Colon (tissue), 2 donors: Measurements from ENCODE around the gene C19orf12.

ENCODE experiments used
- FAIRE-seq: peaks from 2 replicates; lab custom pipeline; 2012; peaks lifted over from hg19 to GRCh38; lab: Jason Lieb, UNC
- donor health status: control.
- donor health status: control.

C19orf12 gene

DNA sequence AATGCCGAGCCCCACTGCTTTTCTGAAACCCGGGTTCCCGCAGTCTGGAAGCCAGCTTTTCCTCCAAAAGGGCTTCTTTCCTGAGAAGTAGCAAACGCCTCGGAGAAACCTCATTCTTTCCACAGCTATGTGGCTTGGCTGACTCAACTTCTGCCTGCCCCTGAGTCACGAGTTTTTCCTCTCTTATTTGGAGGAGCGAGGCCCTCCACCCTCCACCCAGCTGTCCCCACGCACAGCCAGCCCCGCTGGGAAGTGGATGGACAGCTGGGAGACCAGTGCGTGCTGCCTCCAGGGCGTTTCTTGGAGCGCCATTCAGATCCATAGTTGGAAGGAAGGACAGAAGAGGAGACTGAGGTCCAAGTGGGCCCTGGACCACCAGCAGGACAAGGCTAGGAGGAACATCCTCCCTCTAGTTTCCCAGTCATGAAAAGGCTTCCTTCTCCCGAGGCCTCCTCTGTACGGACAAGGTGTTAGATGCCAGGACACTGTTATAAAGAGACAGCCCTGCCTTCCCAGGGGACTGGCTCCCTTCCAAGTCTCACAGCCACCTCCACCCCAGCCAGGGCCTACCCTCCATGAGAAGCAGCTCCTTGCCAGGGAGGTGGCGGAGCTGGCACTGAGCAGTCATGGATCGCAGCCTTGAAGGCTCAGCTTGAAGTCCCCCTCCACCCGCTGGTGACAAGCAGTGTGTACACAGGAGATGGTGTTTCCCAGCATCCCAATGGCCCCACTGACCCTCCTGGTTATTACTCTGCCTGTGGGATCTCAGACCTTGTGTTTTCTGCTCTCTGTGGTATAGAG, 52.3 kb downstream of the C19orf12 start:
- no peak for FAIRE-seq

DNA sequence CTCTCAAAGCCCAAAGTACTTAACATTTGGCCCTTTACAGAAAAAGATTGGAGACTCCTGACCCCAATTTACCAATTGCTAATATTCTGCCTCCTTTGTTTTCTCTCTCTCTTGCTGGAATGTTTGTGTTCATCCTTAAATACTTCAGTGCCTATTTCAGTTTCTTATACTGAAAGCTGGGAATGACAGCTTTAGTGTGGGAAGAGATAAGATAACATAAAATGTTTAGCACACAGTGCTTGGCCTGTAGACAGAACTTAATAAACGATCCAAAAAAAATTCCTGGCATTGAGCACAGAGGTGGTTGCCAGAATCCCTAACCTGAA, 52.8 kb downstream of the C19orf12 start:
- FAIRE-seq, result no peak

DNA sequence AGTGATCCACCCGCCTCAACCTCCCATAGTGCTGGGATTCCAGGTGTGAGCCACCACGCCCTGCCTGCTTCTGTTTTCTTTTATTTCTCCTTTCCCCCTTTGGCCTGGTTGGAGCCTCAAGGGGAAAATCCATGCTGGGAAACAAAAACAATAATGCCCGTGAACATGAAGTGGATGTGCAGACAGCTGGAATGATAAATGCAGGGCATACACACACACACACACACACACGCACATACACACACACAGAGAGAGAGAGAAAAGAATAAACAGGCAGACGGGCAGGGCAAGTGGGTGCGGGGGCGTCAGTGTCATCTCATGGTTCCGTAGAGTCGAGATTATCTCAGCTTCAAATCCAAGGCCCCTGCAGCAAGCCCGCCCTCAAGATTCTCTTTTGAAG, 54.2 kb downstream of the C19orf12 start:
- no peak for FAIRE-seq

DNA sequence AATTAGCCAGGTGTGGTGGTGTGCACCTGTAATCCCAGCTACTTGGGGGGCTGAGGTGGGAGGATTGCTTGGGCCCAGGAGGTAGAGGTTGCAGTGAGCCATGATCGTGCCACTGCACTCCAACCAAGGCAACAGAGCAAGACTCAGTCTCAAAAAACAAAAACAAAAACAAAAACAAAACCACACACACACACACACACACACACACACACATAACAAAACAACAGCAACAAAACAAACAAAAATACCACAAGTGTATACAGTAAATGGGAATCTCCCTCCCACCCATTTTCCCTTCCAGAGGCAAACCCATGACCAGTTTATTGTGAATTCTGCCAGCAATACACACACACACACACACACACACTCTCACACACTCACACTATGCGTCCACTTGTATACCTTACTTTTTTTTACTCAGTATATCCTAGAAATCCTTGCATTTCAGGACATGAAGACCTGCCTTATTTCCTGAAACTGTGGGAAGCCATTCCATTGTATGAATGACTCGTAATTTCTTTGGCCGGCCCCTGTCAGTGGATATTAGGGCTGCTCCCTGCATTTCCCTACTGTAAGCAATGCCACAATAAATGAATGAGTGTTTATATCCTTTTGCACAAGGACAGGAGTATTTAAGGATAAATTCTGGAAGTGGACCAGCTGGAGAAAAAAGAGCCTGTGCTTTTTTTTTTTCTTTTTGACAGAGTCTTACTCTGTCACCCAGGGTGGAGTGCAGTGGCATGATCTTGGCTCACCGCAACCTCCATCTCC, 56.7 kb downstream of the C19orf12 start:
- no peak for FAIRE-seq

DNA sequence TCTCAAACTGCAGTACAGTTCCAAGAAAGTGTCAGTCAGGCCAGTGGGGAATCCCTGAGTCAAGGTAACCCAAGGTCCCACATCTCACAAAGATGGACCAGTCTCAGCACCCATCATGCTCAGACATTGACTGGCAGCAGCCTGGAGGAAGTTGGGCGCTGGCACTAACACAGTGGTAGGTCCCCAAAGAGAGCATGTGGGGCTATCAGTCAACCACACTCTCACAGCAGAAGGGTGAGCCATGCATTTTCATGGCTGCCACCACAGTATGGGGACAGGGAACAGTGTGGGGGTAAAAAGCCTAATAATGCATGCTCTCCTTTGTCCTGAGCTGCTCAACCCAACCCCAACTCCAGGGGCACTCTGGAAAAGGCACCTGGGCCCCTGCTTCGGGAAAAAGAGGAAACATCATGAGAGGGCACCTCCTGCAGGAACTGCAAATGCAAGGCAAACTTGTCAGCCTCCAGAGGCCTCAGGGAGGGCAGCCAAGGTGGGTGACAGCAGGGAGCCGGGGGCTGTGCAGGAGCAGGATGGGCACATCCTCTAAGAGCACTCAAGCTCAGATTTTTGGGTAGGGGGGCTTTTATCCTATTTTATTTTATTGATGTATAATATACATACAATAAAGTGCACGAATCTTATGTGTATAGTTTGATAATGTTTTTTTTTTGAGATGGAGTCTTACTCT, 59.3 kb downstream of the C19orf12 start:
- FAIRE-seq, result no peak

DNA sequence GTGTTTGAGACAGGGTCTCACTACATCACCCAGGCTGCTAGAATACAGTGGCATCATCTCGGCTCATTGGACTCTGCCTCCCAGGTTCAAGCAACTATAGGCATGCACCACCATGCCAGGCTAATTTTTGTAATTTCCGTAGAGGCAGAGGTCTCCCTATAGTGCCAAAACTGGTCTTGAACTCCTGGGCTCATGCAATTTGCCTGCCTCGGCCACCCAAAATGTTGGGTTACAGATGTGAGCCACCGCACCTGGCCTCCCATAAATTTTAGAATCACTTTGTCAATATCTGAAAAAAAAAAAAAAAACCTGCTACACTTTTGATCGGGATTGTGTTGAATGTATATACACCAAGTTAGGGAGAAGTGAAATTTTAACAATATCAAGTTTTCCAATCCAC, 61.7 kb downstream of the C19orf12 start:
- no peak for FAIRE-seq

DNA sequence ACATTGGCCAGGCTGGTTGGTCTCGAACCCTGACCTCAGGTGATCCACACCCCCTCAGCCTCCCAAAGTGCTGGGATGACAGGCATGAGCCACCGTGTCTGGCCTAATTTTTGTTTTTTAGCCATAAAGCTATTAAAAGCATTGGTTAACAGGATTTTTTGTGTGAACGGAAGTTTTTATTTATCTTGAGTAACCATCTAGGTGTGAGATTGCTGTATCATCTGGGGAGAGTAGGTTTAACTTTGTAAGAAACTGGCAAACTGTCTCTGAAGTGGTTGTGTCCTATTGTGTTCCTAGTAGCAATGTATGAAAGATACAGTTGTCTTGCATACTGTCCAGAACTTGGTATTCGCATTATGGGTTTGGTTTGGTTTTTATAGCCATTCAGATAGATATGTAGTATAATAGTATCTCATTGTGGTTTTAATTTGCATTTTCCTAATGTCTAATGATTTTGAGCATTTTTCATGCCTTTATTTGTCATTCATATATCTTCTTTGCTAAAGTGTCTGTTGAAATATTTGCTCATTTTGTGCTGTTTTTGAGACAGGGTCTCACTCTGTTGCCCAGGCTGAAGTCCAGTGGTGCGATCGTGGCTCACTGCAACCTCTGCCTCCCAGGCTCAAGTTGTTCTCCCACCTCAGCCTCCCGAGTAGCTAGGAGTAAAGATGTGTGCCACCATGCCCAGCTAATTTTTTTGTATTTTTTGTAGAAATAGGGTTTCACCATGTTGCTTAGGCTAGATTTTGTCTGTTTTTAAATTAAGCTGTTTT, 63.3 kb downstream of the C19orf12 start:
- FAIRE-seq, result no peak

DNA sequence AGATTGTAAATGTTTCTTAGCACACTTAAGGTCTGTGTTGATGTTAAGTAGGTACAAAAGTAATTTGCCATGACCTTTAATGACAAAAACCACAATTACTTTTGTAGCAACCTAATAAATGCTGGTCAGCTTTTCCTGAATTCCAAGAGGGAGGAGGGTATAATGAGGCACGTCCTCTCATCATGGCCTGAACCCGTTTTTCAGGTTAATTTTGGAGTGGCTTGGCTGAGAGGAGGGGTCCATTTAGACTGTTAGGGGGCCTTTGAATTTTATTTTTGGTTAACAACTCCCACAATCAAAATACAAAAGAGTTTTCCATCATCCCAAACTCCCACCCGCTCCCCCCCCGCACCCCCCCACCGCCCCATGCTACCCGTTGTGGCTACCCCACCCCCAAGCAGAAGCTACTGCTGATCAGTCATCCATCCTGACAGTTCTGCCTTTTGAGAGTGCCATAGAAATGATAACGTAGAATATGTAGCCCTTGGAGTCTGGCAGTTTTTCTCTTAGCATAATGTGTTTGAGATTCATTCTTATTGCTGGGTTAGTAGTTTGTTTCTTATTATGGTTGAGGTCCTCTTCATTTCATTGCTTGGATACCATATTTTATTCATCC, 64.2 kb downstream of the C19orf12 start:
- no peak for FAIRE-seq
